Activated naive CD4-positive, alpha-beta T cell treated with anti-CD3 and anti-CD28 coated beads, Interleukin-2, amount 50 U/mL, for 16 hours (primary cell): ENCODE results near the gene PPIP5K2.
A peak's percentile ranks its signal among the peaks of the same experiment; 100 is the strongest.
"Not testable (repeated sequence)": the region's sequence is repeated elsewhere in the genome, so short reads cannot be mapped to it uniquely, and the experiment has no call there.

Experiments
- DNase-seq: peaks from one replicate; pipeline ENCODE4 v3.0.0-alpha.2; 2020

Gene PPIP5K2

DNA sequence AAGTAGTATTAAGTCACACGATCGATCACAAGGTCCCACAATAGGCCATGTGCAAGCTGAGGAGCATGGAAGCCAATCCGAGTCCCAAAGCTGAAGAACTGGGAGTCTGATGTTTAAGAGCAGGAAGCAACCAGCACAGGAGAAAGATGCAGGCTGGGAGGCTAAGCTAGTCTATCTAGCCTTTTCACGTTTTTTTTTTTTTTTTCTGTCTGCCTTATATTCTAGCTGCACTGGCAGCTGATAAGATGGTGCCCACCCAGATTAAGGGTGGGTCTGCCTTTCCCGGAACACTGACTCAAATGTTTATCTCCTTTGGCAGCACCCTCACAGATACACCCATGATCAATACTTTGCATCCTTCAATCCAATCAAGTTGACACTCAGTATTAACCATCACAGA is 6.5 kb downstream of the PPIP5K2 start:
- DNase-seq: no peak

DNA sequence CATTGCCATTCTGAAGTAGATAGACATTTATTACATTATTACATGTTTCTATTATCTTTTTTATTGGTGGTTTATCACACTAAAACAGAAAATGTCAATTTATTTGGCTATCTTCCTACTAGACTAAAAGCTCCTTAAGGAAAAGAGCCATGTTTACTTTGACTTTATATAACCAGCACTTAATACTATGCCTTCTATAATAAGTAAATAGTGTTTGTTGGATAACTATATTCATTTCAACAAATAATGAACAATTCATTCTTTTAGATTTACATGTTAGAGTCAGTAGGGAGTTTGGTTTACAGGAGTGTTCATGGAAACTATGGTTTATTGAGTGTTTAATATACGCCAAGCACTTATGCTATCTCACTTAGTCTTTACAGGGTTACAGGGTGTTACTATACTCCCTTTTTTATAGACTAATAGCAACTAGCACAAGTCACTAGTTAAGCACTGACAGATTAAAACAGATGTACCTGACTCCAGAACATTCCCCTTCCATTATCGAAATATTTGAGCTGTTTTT is 7.3 kb downstream of the PPIP5K2 start:
- no peak for DNase-seq

DNA sequence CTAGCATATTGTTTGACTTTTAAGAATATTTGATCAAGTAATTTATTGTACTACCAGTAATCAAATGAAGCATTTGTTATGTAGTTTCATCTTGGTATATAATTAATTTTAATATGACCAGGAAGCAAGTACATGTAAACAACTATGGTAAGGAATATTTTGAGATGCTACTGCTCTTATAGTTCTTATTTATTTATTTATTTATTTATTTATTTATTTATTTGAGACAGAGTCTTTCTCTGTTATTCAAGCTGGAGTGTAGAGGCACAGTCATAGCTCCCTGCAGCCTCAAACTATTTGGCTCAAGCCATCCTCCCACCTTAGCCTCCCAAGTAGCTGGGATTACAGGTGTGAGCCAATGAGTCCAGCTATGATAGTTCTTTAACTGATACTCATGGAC is 8.1 kb downstream of the PPIP5K2 start:
- no peak for DNase-seq

DNA sequence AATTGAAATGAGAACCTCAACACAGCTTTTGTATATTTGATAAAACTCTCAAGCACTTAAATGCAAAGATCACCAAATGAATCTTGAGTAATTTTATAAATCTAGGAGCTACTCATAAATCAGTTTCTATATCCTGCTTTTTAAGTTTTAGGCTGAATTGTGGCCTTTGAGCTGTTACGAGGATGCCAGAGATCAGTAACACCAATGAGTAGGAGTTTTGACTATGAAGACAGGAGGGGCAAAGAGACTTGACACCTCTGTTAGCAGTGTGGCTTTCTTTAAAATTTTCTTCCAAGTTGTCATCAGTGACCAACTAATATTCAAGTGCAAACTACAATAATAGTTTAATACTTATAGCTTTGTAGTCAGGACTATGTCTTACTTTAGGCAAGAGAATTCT is 12.6 kb downstream of the PPIP5K2 start:
- no peak for DNase-seq

DNA sequence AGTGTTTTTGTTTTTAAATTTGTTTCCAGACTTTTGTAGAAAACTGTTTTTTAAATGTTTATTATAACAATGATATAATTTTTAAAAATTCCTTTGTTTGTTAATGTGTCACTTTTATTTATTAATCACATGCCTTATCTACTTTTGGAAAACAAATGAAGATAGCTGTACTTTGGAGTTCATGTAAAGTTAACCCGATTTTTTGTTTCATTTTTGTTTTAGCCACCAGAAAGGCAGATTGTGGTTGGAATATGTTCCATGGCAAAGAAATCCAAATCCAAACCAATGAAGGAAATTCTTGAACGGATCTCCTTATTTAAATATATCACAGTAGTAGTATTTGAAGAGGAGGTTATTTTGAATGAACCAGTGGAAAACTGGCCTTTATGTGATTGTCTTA is 13.1 kb downstream of the PPIP5K2 start:
- no peak for DNase-seq

DNA sequence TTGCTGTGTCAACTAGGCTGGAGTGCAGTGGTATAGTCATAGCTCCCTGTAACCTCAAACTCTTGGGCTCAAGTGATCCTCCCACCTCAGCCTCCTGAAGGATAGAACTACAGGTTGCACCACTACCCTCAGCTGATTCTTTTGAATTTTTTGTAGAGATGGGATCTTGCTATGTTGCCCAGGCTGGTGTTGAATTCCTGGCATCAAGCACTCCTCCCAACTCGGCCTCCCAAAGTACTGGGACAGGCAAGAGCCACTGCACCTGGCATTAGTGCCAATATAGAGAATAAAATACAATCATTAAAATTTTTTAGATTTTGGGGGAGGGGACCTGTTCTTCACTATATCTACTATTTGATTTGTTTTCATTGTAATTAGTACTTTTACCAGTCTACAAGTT is 15.4 kb downstream of the PPIP5K2 start:
- no peak for DNase-seq

DNA sequence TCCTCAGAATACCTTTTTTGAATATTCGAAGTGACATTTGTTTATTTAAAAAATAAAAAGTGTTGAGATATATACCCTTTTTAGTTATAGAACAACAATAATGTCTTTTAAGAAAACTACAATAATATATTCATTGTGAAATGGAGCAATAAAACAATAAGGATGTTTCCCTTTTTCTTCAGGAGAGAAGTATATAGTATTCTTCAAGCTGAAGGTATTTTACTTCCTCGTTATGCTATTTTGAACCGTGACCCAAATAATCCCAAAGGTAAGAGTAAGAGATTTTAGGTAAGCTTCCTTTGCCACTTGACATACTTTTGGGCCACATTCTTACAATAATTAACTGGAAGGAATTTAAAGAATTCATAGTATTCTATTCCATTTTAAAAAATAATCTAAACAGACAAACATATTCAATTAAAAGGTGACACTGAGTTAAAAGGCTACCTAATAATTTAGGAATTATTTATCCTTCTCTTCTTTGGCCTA is 18.1 kb downstream of the PPIP5K2 start:
- DNase-seq: no peak

DNA sequence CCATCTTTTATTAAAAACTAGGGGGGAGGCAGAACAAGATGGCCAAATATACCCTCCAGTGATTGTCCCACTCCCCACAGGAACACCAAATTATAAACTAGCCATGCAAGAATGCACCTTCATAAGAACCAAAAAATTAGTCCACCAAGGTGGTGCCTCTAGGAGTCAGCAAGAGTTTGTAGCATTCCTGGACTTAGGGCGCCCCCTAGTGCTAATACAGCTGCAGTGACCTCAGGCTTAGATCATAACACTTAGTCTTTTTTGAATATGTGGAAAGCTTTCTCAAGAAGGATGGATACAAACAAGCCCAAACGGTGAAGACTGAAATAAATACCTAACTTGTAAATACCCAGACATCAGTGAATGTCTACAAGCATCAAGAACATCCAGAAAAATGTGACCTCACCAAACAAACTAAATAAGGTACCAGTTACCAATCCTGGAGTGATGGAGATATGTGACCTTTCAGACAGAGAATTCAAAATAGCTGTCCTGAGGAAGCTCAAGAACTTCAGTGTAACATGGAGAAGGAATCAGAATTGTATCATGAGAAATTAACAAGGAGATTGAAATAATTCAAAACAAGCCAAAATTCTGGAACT is 19.3 kb downstream of the PPIP5K2 start:
- peak; percentile 77 for DNase-seq

DNA sequence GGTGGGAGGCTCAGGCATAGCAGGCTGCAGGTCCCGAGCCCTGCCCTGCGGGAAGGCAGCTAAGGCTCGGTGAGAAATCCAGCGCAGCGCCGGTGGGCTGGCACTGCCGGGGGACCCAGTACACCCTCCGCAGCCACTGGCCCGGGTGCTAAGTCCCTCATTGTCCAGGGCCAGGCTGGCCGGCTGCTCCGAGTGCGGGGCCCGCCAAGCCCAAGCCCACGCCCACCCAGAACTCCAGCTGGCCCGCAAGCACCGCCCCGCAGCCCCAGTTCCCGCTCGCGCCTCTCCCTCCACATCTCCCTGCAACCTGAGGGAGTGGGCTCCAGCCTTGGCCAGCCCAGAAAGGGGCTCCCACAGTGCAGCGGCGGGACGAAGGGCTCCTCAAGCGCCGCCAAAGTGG is 22.0 kb downstream of the PPIP5K2 start:
- not testable (repeated sequence) for DNase-seq

DNA sequence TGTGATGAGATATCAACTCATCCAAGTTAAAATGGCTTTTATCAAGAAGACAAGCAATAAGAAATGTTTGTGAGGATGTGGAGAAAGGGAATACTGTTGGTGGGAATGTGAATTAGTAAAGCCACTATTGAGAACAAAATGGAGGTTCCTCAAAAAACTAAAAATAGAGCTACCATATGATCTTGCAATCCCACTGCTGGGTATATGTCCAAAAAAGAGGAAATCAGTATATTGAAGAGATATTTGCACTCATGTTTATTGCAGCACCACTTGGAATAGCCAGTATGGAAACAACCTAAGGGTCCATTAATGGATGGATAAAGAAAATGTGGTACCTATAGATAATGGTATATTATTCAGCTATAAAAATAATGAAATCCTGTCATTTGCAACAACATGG is 25.1 kb downstream of the PPIP5K2 start:
- DNase-seq: no peak

DNA sequence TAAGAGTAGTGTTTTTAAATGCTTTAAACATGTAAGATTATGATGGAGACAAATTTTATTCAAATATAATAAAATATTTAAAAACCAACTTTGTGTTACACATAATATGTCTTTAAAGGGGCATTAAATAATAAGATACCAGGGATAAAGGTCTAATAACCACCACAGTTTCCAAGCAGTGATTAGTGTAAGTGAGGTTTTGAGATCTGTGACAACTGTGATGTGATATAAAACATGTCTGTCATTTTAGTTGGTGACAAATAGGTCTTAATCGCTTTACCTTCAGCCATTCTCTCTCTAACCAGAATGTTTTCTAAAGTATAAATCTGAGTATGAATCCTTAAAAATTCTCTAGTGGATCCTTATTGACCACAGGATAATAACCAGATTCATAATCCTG is 28.1 kb downstream of the PPIP5K2 start:
- DNase-seq: no peak

DNA sequence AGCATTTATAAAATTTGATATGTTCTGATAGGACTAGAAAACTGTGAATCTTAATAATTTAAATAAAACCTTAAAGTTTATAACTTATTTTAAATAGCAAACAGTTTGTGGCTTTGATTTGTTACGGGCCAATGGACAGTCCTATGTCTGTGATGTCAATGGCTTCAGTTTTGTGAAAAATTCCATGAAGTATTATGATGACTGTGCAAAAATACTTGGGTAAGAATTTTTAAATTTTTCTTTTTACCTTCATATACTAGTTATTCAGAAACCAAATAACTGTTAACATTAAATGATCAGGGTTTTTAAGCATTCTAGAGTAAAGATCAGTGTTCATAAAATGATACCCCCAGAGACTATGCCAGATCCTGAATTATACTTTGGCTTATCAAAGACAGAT is 31.1 kb downstream of the PPIP5K2 start:
- no peak for DNase-seq

DNA sequence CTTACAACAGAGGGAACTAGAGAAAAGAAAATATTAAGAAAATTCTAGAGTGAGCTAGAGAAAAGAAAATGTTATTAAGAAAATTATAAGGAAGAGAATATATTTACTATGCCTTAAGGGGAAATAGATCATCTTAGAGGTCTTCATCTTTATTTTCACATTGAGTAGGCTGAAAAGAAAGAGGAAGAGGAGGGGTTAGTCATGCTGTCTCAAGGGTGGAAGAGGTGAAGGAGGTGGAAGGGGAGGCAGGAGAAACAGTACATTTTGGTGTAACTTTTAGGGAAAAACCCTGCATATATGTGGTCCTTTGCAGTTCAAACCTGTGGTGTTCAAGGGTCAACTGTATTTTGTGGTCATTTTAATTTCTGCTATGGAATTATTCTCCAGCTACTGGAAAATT is 46.6 kb downstream of the PPIP5K2 start:
- no peak for DNase-seq

DNA sequence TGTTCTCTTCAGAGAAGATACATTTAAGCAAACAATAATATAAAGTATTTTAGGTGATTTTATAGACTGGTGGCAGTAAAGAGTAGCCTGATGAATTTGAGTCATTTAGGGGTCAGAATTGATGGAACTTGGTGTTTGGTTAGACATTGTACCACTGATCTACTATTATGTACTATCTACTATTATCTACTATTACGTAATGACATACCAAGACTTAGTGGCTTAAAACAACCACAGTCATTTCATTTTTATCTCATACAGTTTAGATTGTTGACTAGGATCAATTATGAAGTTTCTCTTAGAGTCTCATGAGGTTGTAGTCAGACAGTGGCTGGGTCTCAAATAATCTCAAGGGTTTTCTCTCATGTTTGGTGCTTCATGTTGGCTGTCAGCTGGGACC is 54.0 kb downstream of the PPIP5K2 start:
- DNase-seq: no peak

DNA sequence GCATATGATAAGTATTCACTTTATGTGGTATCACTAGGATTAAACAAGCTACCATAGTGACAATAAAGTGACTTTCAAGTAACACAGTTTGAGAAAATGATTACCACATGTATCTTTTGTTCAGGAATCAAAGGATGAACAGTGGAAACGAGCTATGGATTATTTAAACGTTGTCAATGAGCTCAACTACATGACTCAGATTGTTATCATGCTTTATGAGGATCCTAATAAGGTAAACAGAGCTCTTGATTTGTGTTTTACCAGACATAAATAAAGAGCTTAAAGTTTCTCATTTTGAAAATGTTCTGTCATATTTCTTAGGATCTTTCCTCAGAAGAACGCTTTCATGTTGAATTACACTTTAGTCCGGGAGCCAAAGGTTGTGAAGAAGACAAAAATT is 57.4 kb downstream of the PPIP5K2 start:
- DNase-seq: no peak

DNA sequence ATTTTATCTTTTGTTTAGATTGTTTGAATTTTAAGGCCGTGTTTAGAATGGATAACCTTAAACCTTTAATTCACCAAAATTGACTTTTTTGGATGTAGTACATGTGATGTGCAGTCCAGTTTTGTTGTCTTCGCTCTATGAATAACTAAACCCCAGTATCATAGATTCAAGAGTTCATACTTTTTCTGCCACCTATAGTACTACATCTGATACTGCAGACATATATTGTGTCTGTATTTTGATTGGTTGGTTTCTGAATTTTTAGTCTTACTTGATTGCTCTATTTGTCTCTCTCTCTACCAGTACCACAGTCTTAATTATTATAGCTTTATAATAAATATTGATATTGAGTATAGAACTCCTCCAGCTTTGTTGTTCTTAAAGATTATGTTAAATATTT is 58.1 kb downstream of the PPIP5K2 start:
- no peak for DNase-seq

DNA sequence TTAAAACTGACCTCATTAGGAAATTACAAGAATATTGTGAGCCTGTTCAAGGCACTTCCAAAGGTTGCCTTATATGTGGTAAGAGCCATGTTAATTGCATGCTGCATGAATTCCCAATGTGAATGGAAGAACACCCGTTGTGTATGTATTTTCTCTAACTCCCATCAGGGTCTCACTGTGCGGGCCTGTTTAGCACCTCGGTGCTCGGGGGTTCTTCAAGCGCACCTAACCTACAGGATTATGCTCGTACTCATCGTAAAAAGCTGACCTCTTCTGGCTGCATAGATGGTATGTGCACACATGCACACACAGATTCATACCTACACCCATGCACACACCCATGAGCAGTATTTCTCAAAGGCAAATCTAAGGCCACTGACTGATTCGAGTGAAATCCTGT is 66.1 kb downstream of the PPIP5K2 start:
- no peak for DNase-seq

DNA sequence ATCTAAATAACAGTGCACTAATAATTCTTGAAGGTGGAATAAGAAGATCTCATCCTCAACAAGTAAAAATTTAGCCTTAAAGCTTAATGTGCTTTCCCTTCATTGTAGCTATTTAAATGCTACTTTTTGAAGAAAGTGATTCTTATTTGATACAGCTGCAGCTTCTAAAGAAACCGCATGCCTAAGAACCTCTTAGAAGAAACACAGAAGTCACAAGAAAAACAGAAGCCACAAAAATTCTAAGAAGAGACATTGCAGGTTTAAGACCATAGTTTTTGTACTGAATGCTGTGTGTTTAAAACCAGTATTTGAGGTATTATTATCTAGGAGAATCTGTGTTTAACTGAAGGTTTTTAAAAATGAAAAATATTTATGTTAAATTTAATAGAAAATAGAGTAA is 68.3 kb downstream of the PPIP5K2 start:
- DNase-seq: no peak

DNA sequence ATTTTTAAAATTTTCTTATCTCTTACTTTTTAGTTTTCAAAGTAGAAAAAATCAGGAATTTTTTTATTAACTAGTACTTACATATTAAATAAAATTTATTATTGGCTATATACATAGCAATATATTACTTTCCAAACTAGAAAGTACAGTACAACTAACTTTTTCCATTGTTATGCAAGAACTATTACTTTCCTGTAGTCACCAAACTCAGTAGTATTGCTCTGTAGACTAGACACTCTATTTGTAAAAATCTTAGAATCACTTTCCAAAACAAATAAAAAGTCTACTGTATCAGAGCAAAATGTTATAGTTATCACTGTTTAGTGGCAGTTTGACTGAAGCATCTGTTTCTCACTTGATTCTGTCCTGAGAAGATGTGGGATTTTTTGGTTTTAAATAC is 83.1 kb downstream of the PPIP5K2 start:
- no peak for DNase-seq

DNA sequence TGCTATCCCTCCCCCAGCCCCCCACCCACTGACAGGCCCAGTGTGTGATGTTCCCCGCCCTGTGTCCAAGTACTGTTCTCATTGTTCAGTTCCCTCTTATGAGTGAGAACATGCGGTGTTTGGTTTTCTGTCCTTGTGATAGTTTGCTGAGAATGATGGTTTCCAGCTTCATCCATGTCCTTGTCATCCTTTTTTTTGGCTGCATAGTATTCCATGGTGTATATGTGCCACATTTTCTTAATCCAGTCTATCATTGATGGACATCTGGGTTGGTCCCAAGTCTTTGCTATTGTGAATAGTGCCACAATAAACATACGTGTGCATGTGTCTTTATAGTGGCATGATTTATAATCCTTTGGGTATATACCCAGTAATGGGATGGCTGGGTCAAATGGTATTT is 84.9 kb downstream of the PPIP5K2 start:
- DNase-seq: not testable (repeated sequence)

DNA sequence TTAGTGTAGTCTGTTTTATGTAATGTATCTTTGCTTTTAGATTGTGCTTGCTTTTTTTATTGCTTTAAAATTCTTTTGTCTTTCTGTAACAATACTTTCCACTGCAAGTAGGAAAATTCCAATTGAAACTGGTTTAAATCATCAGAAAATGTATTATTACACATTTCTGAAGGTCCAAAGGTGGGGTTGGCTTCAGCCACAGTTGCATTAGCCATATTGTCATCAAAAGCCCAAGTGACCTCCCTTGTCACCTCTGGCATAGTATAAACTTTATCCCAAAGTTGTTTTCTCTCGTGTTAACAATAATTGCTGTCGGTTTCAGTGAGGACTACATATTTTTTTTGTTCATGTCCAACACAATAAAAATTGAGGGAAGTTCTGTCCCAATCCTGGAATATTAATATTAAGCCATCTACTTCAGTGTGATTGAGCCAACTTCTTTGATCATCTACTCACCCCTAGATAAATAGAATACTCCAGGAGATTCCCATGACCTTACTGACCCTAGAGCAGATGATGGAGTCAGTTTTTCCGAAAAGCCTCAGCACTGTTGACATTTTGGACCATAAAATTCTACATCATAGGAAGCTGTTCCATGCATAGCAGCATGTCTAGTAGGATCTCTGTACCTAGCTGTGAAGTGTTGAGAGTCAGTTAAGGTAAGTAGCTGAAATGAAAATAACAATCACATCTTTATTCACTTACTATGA is 86.0 kb downstream of the PPIP5K2 start:
- no peak for DNase-seq

DNA sequence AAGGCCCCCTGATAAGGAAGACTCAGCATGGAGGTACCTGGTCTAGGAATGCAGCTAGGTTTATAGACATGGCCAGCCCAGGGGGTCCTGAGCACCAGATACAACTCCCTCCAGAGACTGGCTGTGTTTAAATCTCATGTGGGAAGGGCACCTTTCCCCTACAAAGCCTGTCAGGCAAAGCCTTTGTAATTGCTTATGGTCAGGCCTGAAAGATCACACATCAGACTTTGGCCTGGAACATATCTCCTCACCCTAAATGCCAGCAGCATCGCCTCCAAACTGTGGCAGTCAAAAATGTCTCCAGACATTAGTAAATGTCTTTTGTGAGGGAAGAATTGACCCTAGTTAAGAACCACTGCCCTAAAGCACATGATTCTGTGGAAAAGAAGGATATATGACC is 86.9 kb downstream of the PPIP5K2 start:
- DNase-seq: no peak

DNA sequence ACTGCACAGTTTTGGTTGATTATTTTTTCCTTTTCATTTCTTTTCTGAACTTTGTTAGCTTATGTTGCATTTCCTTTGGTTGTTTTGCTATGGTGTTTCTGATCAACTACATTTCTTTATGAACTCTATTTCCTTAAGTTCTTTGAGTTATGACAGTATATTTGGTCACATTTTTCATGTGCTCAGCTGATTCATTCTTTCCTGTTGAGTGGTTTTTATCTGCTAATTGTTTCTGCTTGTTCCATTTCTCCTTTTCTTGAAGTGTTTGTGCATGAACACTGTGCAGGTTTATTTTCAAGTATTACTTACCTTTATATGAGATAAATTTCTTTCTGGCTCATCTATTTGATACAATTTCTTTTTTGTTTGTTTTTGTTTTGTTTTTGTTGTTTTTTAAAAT is 87.6 kb downstream of the PPIP5K2 start:
- DNase-seq: no peak

DNA sequence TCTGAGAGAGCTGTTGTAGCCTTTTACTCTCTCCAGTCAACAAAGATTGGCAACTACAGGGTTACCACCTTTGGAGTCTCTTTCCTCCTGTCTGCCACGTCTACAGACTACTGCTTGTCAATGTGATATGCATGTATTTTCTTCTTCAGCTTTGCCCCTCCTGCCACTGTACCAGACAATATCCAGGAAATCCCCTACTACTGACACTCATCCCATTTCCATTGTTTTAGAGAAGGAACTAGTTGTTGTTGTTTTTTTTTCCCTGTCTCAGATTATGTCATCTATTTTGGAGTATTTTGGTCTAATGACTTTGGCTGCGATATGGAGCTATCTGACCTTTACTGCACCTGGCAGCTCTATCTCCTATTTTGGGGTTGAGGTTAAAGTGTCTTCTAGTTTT is 88.4 kb downstream of the PPIP5K2 start:
- no peak for DNase-seq

DNA sequence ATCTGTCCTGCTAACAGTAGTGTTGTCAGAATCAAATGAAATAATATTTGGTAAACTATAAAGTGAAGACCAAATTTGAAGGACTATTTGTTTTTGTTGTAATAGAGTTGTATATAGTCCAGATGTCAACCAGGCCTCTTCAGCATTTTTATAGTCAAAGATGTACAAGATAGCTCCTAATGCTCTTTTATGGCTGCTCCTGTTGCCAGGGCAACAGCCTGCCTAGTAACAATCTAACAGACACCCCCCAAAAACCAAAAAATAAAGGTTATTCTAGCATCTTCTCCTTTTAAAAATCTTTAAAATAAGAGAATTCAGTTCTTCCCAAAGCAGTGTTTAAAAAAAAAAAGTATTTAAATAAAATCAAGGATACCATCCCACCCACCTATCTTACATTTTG is 89.0 kb downstream of the PPIP5K2 start:
- no peak for DNase-seq
